Endothelial cell of umbilical vein (primary cell): ENCODE results near the gene SETX. TPM values are rescaled to one million over a fixed set of nuclear protein-coding genes. Genes with fewer than 3 reads are reported as not detected.

ENCODE experiments used
- BruUV-seq: library from RNA; stranded (reverse); fragments of 400-500 nt; replicated peaks from 2 replicates; lab custom pipeline; 2021; lab: Mats Ljungman, UMichigan
- CTCF ChIA-PET: fragments of 300-600, 350-600 bp; sonication (Branson Sonifier 250); formaldehyde crosslinking; loops from one replicate; lab custom pipeline; 2021; ENCODE audit warnings: antibody characterized with exemption, inconsistent platforms; lab: Charles Lee
- POLR2A ChIA-PET: fragments of 300-600, 350-600 bp; sonication (Branson Sonifier 250); formaldehyde crosslinking; loops from one replicate; lab custom pipeline; 2021; ENCODE audit warnings: antibody characterized with exemption, inconsistent platforms; lab: Charles Lee
- DNase-seq: peaks from one replicate; pipeline ENCODE4 v3.0.0-alpha.2; 2011; ENCODE audit warnings: low read depth, low spot score
- FAIRE-seq: peaks from 2 replicates; lab custom pipeline; 2011; peaks lifted over from hg19 to GRCh38; lab: Jason Lieb, UNC
- H2AFZ ChIP-seq: 2 replicates; pipeline ENCODE4 v1.6.0; 2012; ENCODE audit warnings: low read depth, low read length, control low read depth, inconsistent platforms
- H3K27ac ChIP-seq: 2 replicates; pipeline ENCODE4 v1.5.1; 2011; ENCODE audit warnings: low read depth, mild to moderate bottlenecking, control low read depth, low read length, moderate library complexity; ENCODE audit not compliant: insufficient read depth
- H3K27me3 ChIP-seq, 2 experiments: 2 replicates each; pipeline versions ENCODE4 v1.6.0 to v1.6.1; 2011; ENCODE audit warnings: low read length in 2 of 2, mixed read lengths in 1 of 2; ENCODE audit not compliant: control insufficient read depth in 2 of 2, insufficient read depth in 2 of 2
- H3K36me3 ChIP-seq, 2 experiments: 2 replicates in 1 of 2; 3 replicates in 1 of 2; pipeline ENCODE4 v1.5.1; 2011; ENCODE audit warnings: low read length in 2 of 2, mild to moderate bottlenecking in 1 of 2, moderate library complexity in 1 of 2; ENCODE audit not compliant: control insufficient read depth in 2 of 2, insufficient read depth in 2 of 2; ENCODE audit errors: extremely low read depth in 1 of 2
- H3K4me1 ChIP-seq: 3 replicates; pipeline ENCODE4 v1.5.1; 2011; ENCODE audit warnings: mild to moderate bottlenecking, low read length; ENCODE audit not compliant: control insufficient read depth, insufficient read depth; ENCODE audit errors: extremely low read depth
- H3K4me2 ChIP-seq: 2 replicates; pipeline ENCODE4 v1.6.1; 2011; ENCODE audit warnings: low read length, control low read depth, mixed read lengths; ENCODE audit not compliant: insufficient read depth
- H3K4me3 ChIP-seq, 3 experiments: fragments of 200-600 bp in 1 of 3; sonication (generic), shearing (Covaris generic) in 1 of 3; replicated peaks in 1 of 3; 2 replicates each; pipeline ENCODE4 v1.5.1; 2011 to 2016; ENCODE audit warnings: control low read depth in 3 of 3, low read length in 3 of 3, mild to moderate bottlenecking in 2 of 3, inconsistent platforms in 1 of 3, low read depth in 1 of 3, moderate library complexity in 1 of 3; ENCODE audit not compliant: insufficient read depth in 1 of 3
- H3K79me2 ChIP-seq: 2 replicates; pipeline ENCODE4 v1.6.0; 2012; ENCODE audit warnings: low read length, inconsistent platforms; ENCODE audit not compliant: control insufficient read depth, insufficient read depth
- H3K9ac ChIP-seq: replicated peaks from 2 replicates; pipeline ENCODE3; 2011; ENCODE audit warnings: low read length, control low read depth; ENCODE audit not compliant: insufficient read depth; ENCODE audit errors: extremely low read depth
- H3K9me1 ChIP-seq: replicated peaks from 3 replicates; pipeline ENCODE4 v1.6.0; 2011; ENCODE audit warnings: mild to moderate bottlenecking, low read length; ENCODE audit not compliant: control insufficient read depth, insufficient read depth; ENCODE audit errors: extremely low read depth
- H3K9me3 ChIP-seq: replicated peaks from 2 replicates; pipeline ENCODE4 v1.5.1; 2012; ENCODE audit warnings: low read length, inconsistent platforms; ENCODE audit not compliant: control insufficient read depth, insufficient read depth
- H4K20me1 ChIP-seq: replicated peaks from 2 replicates; pipeline ENCODE3; 2011; ENCODE audit warnings: mild to moderate bottlenecking, low read length; ENCODE audit not compliant: control insufficient read depth, insufficient read depth; ENCODE audit errors: extremely low read depth
- EZH2 ChIP-seq: IDR thresholded peaks from 2 replicates; pipeline ENCODE4 v1.6.1; 2012; ENCODE audit warnings: borderline replicate concordance, low read depth, mild to moderate bottlenecking, moderate library complexity, low read length, inconsistent platforms; ENCODE audit not compliant: severe bottlenecking
- FOS ChIP-seq: IDR thresholded peaks from 2 replicates; pipeline ENCODE4 v1.6.1; 2011; ENCODE audit warnings: mild to moderate bottlenecking, low read length, moderate library complexity, borderline replicate concordance; ENCODE audit not compliant: insufficient read depth
- GATA2 ChIP-seq: IDR thresholded peaks from 2 replicates; pipeline ENCODE4 v1.7.0; 2011; ENCODE audit warnings: low read depth, mild to moderate bottlenecking, moderate library complexity, mixed read lengths, low read length; ENCODE audit not compliant: insufficient read length, insufficient read depth
- JUN ChIP-seq: IDR thresholded peaks from 2 replicates; pipeline ENCODE4 v1.6.1; 2011; ENCODE audit warnings: borderline replicate concordance, low read depth; ENCODE audit not compliant: insufficient read length, insufficient read depth
- MAX ChIP-seq: IDR thresholded peaks from 2 replicates; pipeline ENCODE4 v1.6.1; 2011; ENCODE audit not compliant: insufficient read depth, insufficient read length
- MYC ChIP-seq: IDR thresholded peaks from one replicate; pipeline ENCODE4 v1.6.1; 2011; ENCODE audit warnings: mild to moderate bottlenecking, low read depth, low read length
- POLR2A ChIP-seq: IDR thresholded peaks from 2 replicates; pipeline ENCODE4 v1.6.1; 2012; ENCODE audit warnings: low read depth, mild to moderate bottlenecking, control low read depth, low read length
- POLR2AphosphoS5 ChIP-seq: IDR thresholded peaks from 2 replicates; pipeline ENCODE4 v1.6.1; 2012; ENCODE audit warnings: low read depth, mild to moderate bottlenecking, control low read depth, low read length, moderate library complexity; ENCODE audit not compliant: insufficient read depth
- dilution Hi-C: fragments of 300-500 bp; cut with MboI; formaldehyde crosslinking; loops from one replicate; pipeline ENCODE4 v1.15.0; 2019; ENCODE audit warnings: low sequenced_read_pairs; ENCODE audit not compliant: extremely low pct_ligation_motif_present
- intact Hi-C: fragments of 100-400 bp; cut with micrococcal nuclease; formaldehyde crosslinking; loops from one replicate; pipeline ENCODE4 v1.10.0; 2022
- polyA plus RNA-seq, 4 experiments: library from polyadenylated mRNA; depleted of rRNA in 3 of 4; stranded (reverse) in 3 of 4; unstranded in 1 of 4; fragments of >200 nt; gene quantifications; 2 replicates each; pipeline versions ENCODE4 v1.2.1 to v1.2.3, GENCODE V29; 2011 to 2012; ENCODE audit warnings: missing spikeins in 1 of 4
- total RNA-seq: library from RNA; stranded (reverse); gene quantifications from 2 replicates; pipeline ENCODE4 v1.2.3, GENCODE V29; 2021
- TF ChIP-seq, protein P1 (sequence below), 2 donors: IDR thresholded peaks; 1 replicate in 1 of 2; 2 replicates in 1 of 2; pipeline ENCODE4 v1.5.1; 2011; ENCODE audit warnings: low read length in 2 of 2, mild to moderate bottlenecking in 2 of 2, moderate library complexity in 2 of 2, control low read depth in 1 of 2, inconsistent platforms in 1 of 2, low read depth in 1 of 2; ENCODE audit not compliant: insufficient read depth in 1 of 2; ENCODE audit errors: extremely low read depth in 1 of 2

Gene SETX
- total and polyA plus RNA-seq, 2 donors (not counting 3 experiments of a cell fraction or from before 2014, with no cell fraction given), result 20.9 to 47.7 TPM

DNA sequence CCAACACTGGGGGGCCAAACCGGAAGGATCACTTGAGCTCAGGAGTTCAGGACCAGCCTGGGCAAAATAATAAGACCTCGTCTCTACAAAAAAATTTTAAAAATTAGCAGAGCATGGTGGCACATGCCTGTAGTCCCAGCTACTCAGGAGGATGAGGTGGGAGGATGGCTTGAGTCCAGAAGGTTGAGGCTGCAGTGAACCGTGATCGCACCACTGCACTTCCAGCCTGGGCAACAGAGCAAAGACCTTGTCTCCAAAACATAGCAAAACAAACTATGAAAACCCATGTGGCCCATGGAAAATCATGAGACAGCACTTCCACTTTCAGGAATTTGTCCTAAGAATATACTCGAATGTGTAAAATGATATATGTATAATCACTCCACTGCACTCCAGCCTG lies 6.1 kb downstream of the SETX start:
- dilution Hi-C loops (no loop called here), intact Hi-C loops (no loop called here)
- peaks cover 16 to 29% of the 10 kb centered on the region in 2 experiments for H3K36me3 ChIP-seq
- no peak overlapping the region for H3K27ac ChIP-seq
- H3K9ac ChIP-seq, result no peak overlapping the region
- ChIA-PET CTCF (interaction anchor here (2.4 kb wide), 1 partner anchor 24 kb away, joined by 6 read pairs; no protein-coding TSS in a partner anchor), POLR2A (no interaction called here)
- peaks cover 3% of the 10 kb centered on the region for H4K20me1 ChIP-seq
- DNase-seq (no peak), FAIRE-seq (no peak)
- H3K9me3 ChIP-seq, result no peaks in the 10 kb centered on the region
- H3K79me2 ChIP-seq, result peaks cover 31% of the 10 kb centered on the region
- H3K4me3 ChIP-seq, result no peak overlapping the region
- no TSS peak for BruUV-seq
- TF ChIP-seq EZH2, result no peak
- no peak for TF ChIP-seq MYC
- no peak for TF ChIP-seq JUN
- TF ChIP-seq POLR2AphosphoS5, result no peak
- no peak for TF ChIP-seq POLR2A
- TF ChIP-seq, protein P1, sequence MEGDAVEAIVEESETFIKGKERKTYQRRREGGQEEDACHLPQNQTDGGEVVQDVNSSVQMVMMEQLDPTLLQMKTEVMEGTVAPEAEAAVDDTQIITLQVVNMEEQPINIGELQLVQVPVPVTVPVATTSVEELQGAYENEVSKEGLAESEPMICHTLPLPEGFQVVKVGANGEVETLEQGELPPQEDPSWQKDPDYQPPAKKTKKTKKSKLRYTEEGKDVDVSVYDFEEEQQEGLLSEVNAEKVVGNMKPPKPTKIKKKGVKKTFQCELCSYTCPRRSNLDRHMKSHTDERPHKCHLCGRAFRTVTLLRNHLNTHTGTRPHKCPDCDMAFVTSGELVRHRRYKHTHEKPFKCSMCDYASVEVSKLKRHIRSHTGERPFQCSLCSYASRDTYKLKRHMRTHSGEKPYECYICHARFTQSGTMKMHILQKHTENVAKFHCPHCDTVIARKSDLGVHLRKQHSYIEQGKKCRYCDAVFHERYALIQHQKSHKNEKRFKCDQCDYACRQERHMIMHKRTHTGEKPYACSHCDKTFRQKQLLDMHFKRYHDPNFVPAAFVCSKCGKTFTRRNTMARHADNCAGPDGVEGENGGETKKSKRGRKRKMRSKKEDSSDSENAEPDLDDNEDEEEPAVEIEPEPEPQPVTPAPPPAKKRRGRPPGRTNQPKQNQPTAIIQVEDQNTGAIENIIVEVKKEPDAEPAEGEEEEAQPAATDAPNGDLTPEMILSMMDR (IDR thresholded peaks at IDR 0.05; ENCODE audit: extremely low read depth in 1 of 2, insufficient read depth in 1 of 2, low read depth in 1 of 2, low read length in 2 of 2), result no peak
- TF ChIP-seq FOS, result no peak
- no peak for TF ChIP-seq GATA2
- no peak for TF ChIP-seq MAX
- H2AFZ ChIP-seq, result no peak overlapping the region
- H3K4me1 ChIP-seq, result peaks cover 29% of the 10 kb centered on the region
- H3K9me1 ChIP-seq, result no peaks in the 10 kb centered on the region
- H3K4me2 ChIP-seq, result no peak overlapping the region
- H3K27me3 ChIP-seq, result no peaks in the 10 kb centered on the region
